Measurements from ENCODE around the gene FHIT. TPM values are rescaled to one million over a fixed set of nuclear protein-coding genes. Genes with fewer than 3 reads are reported as not detected.

FHIT gene
- total and polyA plus RNA-seq, 2 of the 4 experiments (the other 2 are of a cell fraction): 0.07 TPM; not detected in 1

DNA sequence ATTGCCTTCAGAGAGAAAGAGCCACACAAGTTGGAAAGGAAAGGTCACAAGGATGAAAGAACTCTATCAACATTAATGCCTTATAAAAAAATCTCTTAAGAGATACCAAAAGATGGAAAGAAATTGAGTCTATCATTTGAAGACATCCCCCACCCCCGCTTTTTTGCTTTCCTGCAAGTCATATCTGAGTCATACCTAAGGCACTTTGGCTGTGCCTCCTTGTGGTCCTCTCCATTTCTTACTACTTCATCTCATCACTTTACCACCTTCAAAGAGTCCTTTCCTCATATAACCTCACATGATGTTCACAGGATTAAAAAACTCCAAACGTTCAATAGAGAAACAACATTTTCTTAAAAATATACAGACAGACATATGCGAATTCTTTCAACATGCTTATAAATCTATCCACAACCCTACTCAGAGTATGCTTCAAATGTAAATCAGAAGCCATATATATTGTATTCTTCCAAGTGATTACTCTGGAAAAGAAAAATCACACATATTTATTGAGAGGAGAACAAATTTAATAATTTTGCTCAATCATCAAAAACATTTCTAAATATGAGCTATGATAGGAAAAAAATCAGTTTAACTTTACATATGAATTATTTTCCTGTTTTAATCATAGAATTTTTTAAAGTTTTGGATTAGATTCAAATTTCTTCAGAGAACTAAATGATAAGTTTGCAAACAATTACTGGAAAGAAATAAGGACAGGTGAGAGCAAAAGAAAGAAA, 1197.6 kb downstream of the FHIT start:
- in situ Hi-C loops (cut with MboI; ENCODE audit: low sequenced_read_pairs): no loop called here
- Histone ChIP-seq H2BK120ac (ENCODE audit: low read depth, low read length) (no peak overlapping the region), H3K4ac (ENCODE audit: low read depth, low read length) (no peak overlapping the region), H4K91ac (ENCODE audit: insufficient read depth, low read depth, low read length) (no peak overlapping the region), H4K5ac (ENCODE audit: low read depth, low read length) (no peak overlapping the region), H3K14ac (replicated peaks; ENCODE audit: low read depth, low read length) (no peak overlapping the region), H3K27ac (ENCODE audit: insufficient read depth, low read length) (no peak overlapping the region), H3K4me1 (ENCODE audit: control insufficient read depth, insufficient read depth, low read length) (no peaks in the 10 kb centered on the region), H2BK5ac (ENCODE audit: low read depth, low read length, poor library complexity, severe bottlenecking) (no peak overlapping the region), H3K18ac (ENCODE audit: low read depth, low read length) (no peak overlapping the region), H2AK9ac (replicated peaks; ENCODE audit: low read depth, low read length, poor library complexity) (no peak overlapping the region), H3K36me3 (ENCODE audit: control insufficient read depth, insufficient read depth, low read length) (no peaks in the 10 kb centered on the region), H3K23ac (ENCODE audit: low read depth, low read length) (no peak overlapping the region), H2BK20ac (ENCODE audit: low read depth, low read length) (no peak overlapping the region), H2BK15ac (ENCODE audit: low read depth, low read length) (no peak overlapping the region), H3K9ac (ENCODE audit: low read depth, low read length) (no peak overlapping the region), H3K56ac (ENCODE audit: extremely low read depth, insufficient read depth, low read length) (no peak overlapping the region), H4K20me1 (ENCODE audit: insufficient read depth, low read length) (no peaks in the 10 kb centered on the region), H3K4me3 (ENCODE audit: insufficient read depth, low read depth, low read length) (no peak overlapping the region), H4K8ac (ENCODE audit: low read depth in 2 of 2, low read length in 2 of 2) (no peak overlapping the region), H2AK5ac (ENCODE audit: low read depth, low read length) (no peak overlapping the region), H3K9me1 (ENCODE audit: insufficient read depth, low read length) (no peaks in the 10 kb centered on the region), H3K27me3 (ENCODE audit: control insufficient read depth, insufficient read depth, low read length) (no peaks in the 10 kb centered on the region), H3K79me1 (ENCODE audit: low read depth in 1 of 2, low read length in 2 of 2) (no peaks in the 10 kb centered on the region), H2AFZ (replicated peaks; ENCODE audit: low read length, poor library complexity) (no peak overlapping the region), H3K9me3 (ENCODE audit: control insufficient read depth, insufficient read depth, low read length) (no peaks in the 10 kb centered on the region), H3K4me2 (ENCODE audit: low read depth, low read length) (no peak overlapping the region)
- DNase-seq (peak; percentile 59), ATAC-seq (ENCODE audit: low read depth) (no peak)
- ChIA-PET POLR2A (ENCODE audit: unreplicated experiment) (no interaction called here), CTCF (no interaction called here)
- intact Hi-C loops (cut with micrococcal nuclease): no loop called here
- peak; percentile 70 for TF ChIP-seq MAFK (IDR thresholded peaks at IDR 0.05; ENCODE audit: low read depth, low read length)
- TF ChIP-seq RCOR1 (IDR thresholded peaks at IDR 0.05; ENCODE audit: insufficient replicate concordance, low read length): no peak
- dilution Hi-C loops (cut with HindIII; ENCODE audit: low sequenced_read_pairs, unreplicated experiment): no loop called here
- no TSS peak for BruUV-seq (replicated peaks)
- 72% methylated on average over 2 of the region's 3 CpGs; no CpG with 5 or more reads in 1 of the 2 experiments for WGBS, 2 experiments (ENCODE audit: extremely low coverage in 2 of 2, insufficient read length in 1 of 2)
